Kidney (tissue), 14 donors: Measurements from ENCODE around the gene CARD11. TPM values are rescaled to one million over a fixed set of nuclear protein-coding genes. Genes with fewer than 3 reads are reported as not detected.

Experiments used
- DNase-seq, 5 donors: peaks; one replicate each; pipeline ENCODE4 v3.0.0-alpha.2; 2013 to 2020
- FAIRE-seq: peaks from 2 replicates; lab custom pipeline; 2012; peaks lifted over from hg19 to GRCh38; lab: Jason Lieb, UNC
- H3K27ac ChIP-seq, 2 donors: one replicate each; pipeline ENCODE4 v1.7.0; 2013; ENCODE audit warnings: low read depth in 2 of 2, low read length in 2 of 2, inconsistent platforms in 1 of 2
- H3K27me3 ChIP-seq: one replicate; pipeline ENCODE4 v1.7.1; 2013; ENCODE audit warnings: low read length, inconsistent platforms; ENCODE audit not compliant: control insufficient read depth, insufficient read depth
- H3K36me3 ChIP-seq, 3 donors: one replicate each; pipeline versions ENCODE4 v1.7.0 to v1.7.1; 2013; ENCODE audit warnings: low read length in 3 of 3, control low read depth in 1 of 3, inconsistent platforms in 1 of 3; ENCODE audit not compliant: insufficient read depth in 3 of 3, control insufficient read depth in 2 of 3
- H3K4me1 ChIP-seq, 3 donors: one replicate each; pipeline versions ENCODE4 v1.7.0 to v1.7.1; 2013; ENCODE audit warnings: low read length in 3 of 3, inconsistent platforms in 1 of 3, low read depth in 1 of 3; ENCODE audit not compliant: control insufficient read depth in 2 of 3, insufficient read depth in 2 of 3
- H3K4me3 ChIP-seq, 3 donors: one replicate each; pipeline versions ENCODE4 v1.7.0 to v1.8.1; 2013; ENCODE audit warnings: low read length in 3 of 3, control low read depth in 1 of 3, inconsistent platforms in 1 of 3
- H3K9ac ChIP-seq, 3 donors: one replicate each; pipeline versions ENCODE4 v1.7.0 to v1.7.1; 2013; ENCODE audit warnings: low read length in 3 of 3, control low read depth in 1 of 3, inconsistent platforms in 1 of 3
- H3K9me3 ChIP-seq, 3 donors: one replicate each; pipeline versions ENCODE4 v1.7.0 to v1.7.1; 2013; ENCODE audit warnings: low read length in 3 of 3, control low read depth in 1 of 3, inconsistent platforms in 1 of 3; ENCODE audit not compliant: control insufficient read depth in 2 of 3, insufficient read depth in 1 of 3
- intact Hi-C: fragments of 100-400 bp; cut with DNase I; formaldehyde crosslinking; loops from one replicate; pipeline ENCODE4 v1.11.1; 2022
- polyA plus RNA-seq: library from polyadenylated mRNA; stranded (reverse); fragments of 350-450 nt; fragmentation: Illumina TruSeq; extraction: RNeasy Lipid Tissue Mini Kit (QIAGEN cat#74804); gene quantifications from one replicate; pipeline ENCODE4 v1.2.3, GENCODE V29; 2014; ENCODE audit warnings: low read depth, low replicate concordance; ENCODE audit not compliant: insufficient read depth
- total RNA-seq: library from RNA; stranded (reverse); fragmentation: NEBNext Ultra II Directional; extraction: Animal tissue kit (Norgen Biotek cat#: 25700); gene quantifications from one replicate; pipeline ENCODE4 v1.2.1, GENCODE V29; 2021
- TF ChIP-seq, protein P1 (sequence below): IDR thresholded peaks from 3 replicates; pipeline ENCODE4 v1.5.1; 2012; ENCODE audit warnings: mild to moderate bottlenecking, moderate library complexity, borderline replicate concordance; ENCODE audit not compliant: insufficient read depth; ENCODE audit errors: extremely low read depth
- donor health status: control.
- donor health status: control.
- donor health status: control.
- donor health status: control.
- donor health status: control.
- donor health status: DM: yes; HTN: yes; CAD: no.
- donor health status: Normal renal cell carcinoma (clear cell type).

CARD11 gene
- total and polyA plus RNA-seq, 2 donors from 2014 or later: 0.22 to 9.6 TPM

DNA sequence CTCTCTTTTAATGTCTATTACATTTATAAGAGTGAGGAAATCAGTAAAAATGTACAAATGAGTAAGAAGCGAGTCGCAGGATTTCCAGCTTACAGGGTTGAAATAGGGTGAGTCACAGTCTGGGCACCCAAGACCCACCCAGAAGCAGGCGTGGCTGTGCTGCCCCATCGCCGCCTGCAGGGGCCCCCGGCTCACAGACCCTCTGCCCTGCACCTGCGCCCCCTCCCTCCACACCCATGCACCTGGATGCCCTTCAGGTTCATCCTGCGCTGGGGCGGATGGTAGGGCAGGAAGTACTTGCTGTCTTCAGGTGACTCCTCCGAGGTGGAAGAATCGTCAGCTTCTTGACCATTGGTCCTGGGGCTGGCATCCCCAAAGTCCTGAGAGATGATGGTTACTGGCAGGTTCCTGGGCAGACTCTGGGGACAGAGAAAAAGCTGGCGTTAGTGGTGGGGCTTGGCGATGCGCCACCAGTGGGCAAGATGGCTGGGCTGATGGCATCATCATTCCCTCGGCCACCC, 109.4 kb downstream of the CARD11 start:
- no peak overlapping the region for H3K27ac ChIP-seq
- no peak for FAIRE-seq

DNA sequence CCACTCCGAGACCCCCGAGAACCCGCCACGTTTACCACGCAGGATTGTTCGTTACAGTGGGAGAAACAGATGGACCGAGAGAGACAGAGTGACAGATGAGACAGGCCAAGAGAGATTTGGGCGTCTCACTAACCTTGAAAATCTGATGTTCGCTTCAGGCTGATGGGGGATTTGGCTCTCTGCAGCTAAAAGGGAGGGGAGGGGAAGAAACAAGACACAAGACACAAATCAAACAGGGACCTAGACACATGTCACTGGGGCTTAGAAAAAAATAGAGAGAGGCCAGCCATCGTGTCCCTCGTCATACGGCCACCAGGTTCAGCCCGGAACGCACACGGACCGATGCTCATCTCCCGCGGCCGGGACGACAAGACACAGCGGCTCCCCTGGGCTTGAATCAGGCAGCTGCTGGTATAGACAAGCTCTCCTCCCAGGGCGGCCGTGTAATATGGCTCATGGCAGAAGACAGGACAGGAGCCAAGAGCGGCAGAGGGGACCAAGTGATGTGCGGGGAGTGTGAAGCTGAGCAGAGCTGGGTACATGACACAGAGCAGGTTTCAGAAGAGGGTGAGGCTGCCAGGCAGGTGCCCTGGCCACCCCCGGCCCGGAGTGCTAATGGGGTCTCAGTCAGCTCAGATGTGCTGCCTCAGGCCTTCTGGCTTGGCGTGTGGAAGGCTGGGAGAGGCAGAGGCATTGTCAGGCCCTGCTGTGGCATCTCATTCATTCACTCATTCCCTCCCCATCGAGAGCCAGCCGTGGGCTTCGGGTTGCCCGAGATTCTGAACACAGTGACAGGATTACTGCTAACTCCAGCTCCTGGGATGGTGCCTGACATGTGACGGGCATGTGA, 111.0 kb downstream of the CARD11 start:
- no peak overlapping the region for H3K9ac ChIP-seq
- H3K27ac ChIP-seq: no peak overlapping the region
- DNase-seq (peak in 2 of 5 donors; percentile 27 to 72), FAIRE-seq (no peak)
- TF ChIP-seq, protein P1, sequence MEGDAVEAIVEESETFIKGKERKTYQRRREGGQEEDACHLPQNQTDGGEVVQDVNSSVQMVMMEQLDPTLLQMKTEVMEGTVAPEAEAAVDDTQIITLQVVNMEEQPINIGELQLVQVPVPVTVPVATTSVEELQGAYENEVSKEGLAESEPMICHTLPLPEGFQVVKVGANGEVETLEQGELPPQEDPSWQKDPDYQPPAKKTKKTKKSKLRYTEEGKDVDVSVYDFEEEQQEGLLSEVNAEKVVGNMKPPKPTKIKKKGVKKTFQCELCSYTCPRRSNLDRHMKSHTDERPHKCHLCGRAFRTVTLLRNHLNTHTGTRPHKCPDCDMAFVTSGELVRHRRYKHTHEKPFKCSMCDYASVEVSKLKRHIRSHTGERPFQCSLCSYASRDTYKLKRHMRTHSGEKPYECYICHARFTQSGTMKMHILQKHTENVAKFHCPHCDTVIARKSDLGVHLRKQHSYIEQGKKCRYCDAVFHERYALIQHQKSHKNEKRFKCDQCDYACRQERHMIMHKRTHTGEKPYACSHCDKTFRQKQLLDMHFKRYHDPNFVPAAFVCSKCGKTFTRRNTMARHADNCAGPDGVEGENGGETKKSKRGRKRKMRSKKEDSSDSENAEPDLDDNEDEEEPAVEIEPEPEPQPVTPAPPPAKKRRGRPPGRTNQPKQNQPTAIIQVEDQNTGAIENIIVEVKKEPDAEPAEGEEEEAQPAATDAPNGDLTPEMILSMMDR: no peak
- H3K36me3 ChIP-seq: no peaks in the 10 kb centered on the region
- H3K9me3 ChIP-seq: no peaks in the 10 kb centered on the region
- no peak overlapping the region for H3K4me3 ChIP-seq
- intact Hi-C loops: no loop called here
- no peaks in the 10 kb centered on the region for H3K4me1 ChIP-seq
- no peaks in the 10 kb centered on the region for H3K27me3 ChIP-seq

More for the DNA sequence above, 109.4 kb downstream of the CARD11 start:
- H3K27me3 ChIP-seq: no peaks in the 10 kb centered on the region
- no peak overlapping the region for H3K4me3 ChIP-seq
- intact Hi-C loops: no loop called here
- no peaks in the 10 kb centered on the region for H3K36me3 ChIP-seq
- peak in 2 of 5 donors; percentile 32 to 60 for DNase-seq
- TF ChIP-seq, protein P1: no peak
- H3K9ac ChIP-seq: no peak overlapping the region
- H3K4me1 ChIP-seq: no peaks in the 10 kb centered on the region
- no peaks in the 10 kb centered on the region for H3K9me3 ChIP-seq

DNA sequence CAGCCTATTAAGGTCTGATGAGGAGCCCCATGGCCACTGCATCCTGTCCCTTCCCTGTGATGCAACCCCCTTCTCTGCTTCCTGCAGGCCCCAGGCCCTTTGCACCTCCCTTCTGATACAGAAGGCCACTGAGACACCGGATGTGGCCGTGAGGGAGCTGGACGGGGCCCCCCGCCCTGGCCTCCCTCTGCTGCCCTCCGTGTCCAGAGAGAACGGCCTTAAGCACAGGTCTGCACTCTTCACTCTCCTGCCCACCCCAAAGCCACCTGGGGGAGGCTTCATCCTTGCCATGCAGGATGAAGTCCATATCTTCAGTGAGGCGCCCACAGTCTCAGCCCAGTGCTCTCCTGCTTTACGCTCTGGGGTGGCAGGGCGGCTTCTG, 112.6 kb downstream of the CARD11 start:
- no peak overlapping the region for H3K9ac ChIP-seq
- no peaks in the 10 kb centered on the region for H3K9me3 ChIP-seq
- DNase-seq (peak in 1 of 5 donors; percentile 30), FAIRE-seq (no peak)
- no peaks in the 10 kb centered on the region for H3K27me3 ChIP-seq
- intact Hi-C loops: no loop called here
- H3K4me1 ChIP-seq: no peaks in the 10 kb centered on the region
- H3K4me3 ChIP-seq: no peak overlapping the region
- H3K36me3 ChIP-seq: no peaks in the 10 kb centered on the region
- TF ChIP-seq, protein P1: no peak
- H3K27ac ChIP-seq: no peak overlapping the region
